HepG2 (cell line): Measurements from ENCODE around the gene CA7.

Experiments used
- BORCS8-MEF2B ChIP-seq: sonication (generic); formaldehyde crosslinking; IDR thresholded peaks from 2 replicates; pipeline ENCODE4 v1.8.0; 2022; ENCODE audit warnings: mild to moderate bottlenecking, missing genetic modification reagents
- GABPB1 ChIP-seq: IDR thresholded peaks from 2 replicates; pipeline ENCODE4 v1.6.1; 2016; ENCODE audit warnings: mild to moderate bottlenecking, missing genetic modification reagents, moderate library complexity, missing compliant biosample characterization
- MXD1 ChIP-seq: sonication (generic); formaldehyde crosslinking; IDR thresholded peaks from 2 replicates; pipeline ENCODE4 v1.4.0; 2020; ENCODE audit warnings: mild to moderate bottlenecking, missing genetic modification reagents
- NONO ChIP-seq, 2 experiments: fragments of 450-650 bp in 1 of 2; sonication (generic) in 1 of 2; formaldehyde crosslinking in 1 of 2; IDR thresholded peaks in 1 of 2; conservative IDR thresholded peaks in 1 of 2; 2 replicates each; pipeline versions ENCODE4 v1.6.1 to v1.8.0; 2017 to 2022; ENCODE audit warnings: mild to moderate bottlenecking in 1 of 2, missing genetic modification reagents in 1 of 2, moderate library complexity in 1 of 2
- PHF8 ChIP-seq: sonication (generic); formaldehyde crosslinking; IDR thresholded peaks from 2 replicates; pipeline ENCODE4 v1.5.0; 2020; ENCODE audit warnings: missing genetic modification reagents
- POLR2AphosphoS5 ChIP-seq: IDR thresholded peaks from 2 replicates; pipeline ENCODE4 v1.6.1; 2012; ENCODE audit warnings: low read depth, low read length
- TBL1XR1 ChIP-seq: fragments of 150-350 bp; IDR thresholded peaks from 2 replicates; pipeline ENCODE4 v1.6.1; 2014; ENCODE audit warnings: borderline replicate concordance, low read length; ENCODE audit not compliant: partially characterized antibody
- U2AF1 ChIP-seq: fragments of 200-400 bp; formaldehyde crosslinking; optimal IDR thresholded peaks from 2 replicates; pipeline ENCODE3; 2017; ENCODE audit warnings: mild to moderate bottlenecking, low read depth, low read length
- TF ChIP-seq, protein P1 (sequence below), 2 experiments: IDR thresholded peaks; 2 replicates each; pipeline ENCODE4 v1.6.1; 2011 to 2012; ENCODE audit warnings: low read length in 2 of 2, borderline replicate concordance in 1 of 2, low read depth in 1 of 2, mild to moderate bottlenecking in 1 of 2, moderate library complexity in 1 of 2

GRCh38 chr16:66899310-66899944, 55.2 kb downstream of the CA7 start:
- TF ChIP-seq BORCS8-MEF2B (no peak), U2AF1 (no peak), TBL1XR1 (no peak), PHF8 (no peak), NONO (IDR thresholded peaks at IDR 0.05) (no peak), NONO (CRISPR knock-in tag; conservative IDR thresholded peaks at IDR 0.05) (no peak), POLR2AphosphoS5 (no peak), GABPB1 (CRISPR knock-in tag) (no peak; the same call in 1 of the 2 replicates), MXD1 (CRISPR knock-in tag) (no peak)
- TF ChIP-seq, protein P1, sequence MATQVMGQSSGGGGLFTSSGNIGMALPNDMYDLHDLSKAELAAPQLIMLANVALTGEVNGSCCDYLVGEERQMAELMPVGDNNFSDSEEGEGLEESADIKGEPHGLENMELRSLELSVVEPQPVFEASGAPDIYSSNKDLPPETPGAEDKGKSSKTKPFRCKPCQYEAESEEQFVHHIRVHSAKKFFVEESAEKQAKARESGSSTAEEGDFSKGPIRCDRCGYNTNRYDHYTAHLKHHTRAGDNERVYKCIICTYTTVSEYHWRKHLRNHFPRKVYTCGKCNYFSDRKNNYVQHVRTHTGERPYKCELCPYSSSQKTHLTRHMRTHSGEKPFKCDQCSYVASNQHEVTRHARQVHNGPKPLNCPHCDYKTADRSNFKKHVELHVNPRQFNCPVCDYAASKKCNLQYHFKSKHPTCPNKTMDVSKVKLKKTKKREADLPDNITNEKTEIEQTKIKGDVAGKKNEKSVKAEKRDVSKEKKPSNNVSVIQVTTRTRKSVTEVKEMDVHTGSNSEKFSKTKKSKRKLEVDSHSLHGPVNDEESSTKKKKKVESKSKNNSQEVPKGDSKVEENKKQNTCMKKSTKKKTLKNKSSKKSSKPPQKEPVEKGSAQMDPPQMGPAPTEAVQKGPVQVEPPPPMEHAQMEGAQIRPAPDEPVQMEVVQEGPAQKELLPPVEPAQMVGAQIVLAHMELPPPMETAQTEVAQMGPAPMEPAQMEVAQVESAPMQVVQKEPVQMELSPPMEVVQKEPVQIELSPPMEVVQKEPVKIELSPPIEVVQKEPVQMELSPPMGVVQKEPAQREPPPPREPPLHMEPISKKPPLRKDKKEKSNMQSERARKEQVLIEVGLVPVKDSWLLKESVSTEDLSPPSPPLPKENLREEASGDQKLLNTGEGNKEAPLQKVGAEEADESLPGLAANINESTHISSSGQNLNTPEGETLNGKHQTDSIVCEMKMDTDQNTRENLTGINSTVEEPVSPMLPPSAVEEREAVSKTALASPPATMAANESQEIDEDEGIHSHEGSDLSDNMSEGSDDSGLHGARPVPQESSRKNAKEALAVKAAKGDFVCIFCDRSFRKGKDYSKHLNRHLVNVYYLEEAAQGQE (IDR thresholded peaks at IDR 0.05; ENCODE audit: borderline replicate concordance in 1 of 2, low read depth in 1 of 2, low read length in 2 of 2): no peak
